HepG2 (cell line): Measurements from ENCODE around the gene DCC. TPM values are rescaled to one million over a fixed set of nuclear protein-coding genes. Genes with fewer than 3 reads are reported as not detected.

Source experiments
- ATAC-seq: fragments of 200-7000 bp; cut with Tn5 transposase; 3 replicates; pipeline ENCODE4 v1.9.1; 2020; ENCODE audit warnings: mild to moderate bottlenecking, moderate library complexity
- BruUV-seq: library from RNA; stranded (reverse); fragments of 400-500 nt; replicated peaks from 2 replicates; lab custom pipeline; 2021; lab: Mats Ljungman, UMichigan
- CTCF ChIA-PET: fragments of 300-600 bp; formaldehyde crosslinking; extraction: SDS; loops from one replicate; lab custom pipeline; 2021; ENCODE audit warnings: low total read pairs, inconsistent platforms, low intra/inter-chr PET ratio; lab: Yijun Ruan, JAX
- POLR2A ChIA-PET: fragments of 350-600 bp; sonication (Branson Sonifier 250); formaldehyde crosslinking; loops from one replicate; lab custom pipeline; 2020; ENCODE audit warnings: antibody characterized with exemption, inconsistent platforms; lab: Yijun Ruan, JAX
- DNase-seq: peaks from one replicate; pipeline ENCODE4 v3.0.0-alpha.2; 2015; ENCODE audit warnings: low spot score
- FAIRE-seq: peaks from 3 replicates; lab custom pipeline; 2011; peaks lifted over from hg19 to GRCh38; lab: Jason Lieb, UNC
- H2AFZ ChIP-seq: one replicate; pipeline ENCODE4 v1.6.1; 2011; ENCODE audit warnings: low read length, inconsistent platforms
- H3K27ac ChIP-seq: fragments of 300-600 bp; 3 replicates; pipeline ENCODE4 v1.8.0; 2011; ENCODE audit warnings: mixed run types, mild to moderate bottlenecking, mixed read lengths, low read length, inconsistent platforms; ENCODE audit not compliant: insufficient read depth; ENCODE audit errors: extremely low read length
- H3K27me3 ChIP-seq, 2 experiments: fragments of 200-600 bp in 1 of 2; 2 replicates in 1 of 2; 3 replicates in 1 of 2; pipeline versions ENCODE4 v1.6.0 to v1.8.0; 2011; ENCODE audit warnings: low read length in 2 of 2, mild to moderate bottlenecking in 2 of 2, moderate library complexity in 2 of 2, inconsistent platforms in 1 of 2; ENCODE audit not compliant: insufficient read depth in 2 of 2, control insufficient read depth in 1 of 2
- H3K36me3 ChIP-seq, 2 experiments: fragments of 200-600 bp in 1 of 2; replicated peaks in 1 of 2; 2 replicates in 1 of 2; 3 replicates in 1 of 2; pipeline versions ENCODE4 v1.5.1 to v1.8.0; 2011; ENCODE audit warnings: low read length in 2 of 2, inconsistent platforms in 1 of 2; ENCODE audit not compliant: insufficient read depth in 2 of 2, control insufficient read depth in 1 of 2
- H3K4me1 ChIP-seq: 2 replicates; pipeline ENCODE4 v1.5.1; 2012; ENCODE audit warnings: low read length, inconsistent platforms; ENCODE audit not compliant: insufficient read depth
- H3K4me2 ChIP-seq: 2 replicates; pipeline ENCODE4 v1.6.0; 2011; ENCODE audit warnings: low read depth, low read length, inconsistent platforms
- H3K4me3 ChIP-seq, 3 experiments: fragments of 200-600 bp in 1 of 3; sonication (generic), shearing (Covaris generic) in 1 of 3; replicated peaks in 1 of 3; 2 replicates each; pipeline ENCODE4 v1.5.1; 2011 to 2016; ENCODE audit warnings: low read length in 3 of 3, inconsistent platforms in 2 of 3, low read depth in 2 of 3, mild to moderate bottlenecking in 2 of 3, control low read depth in 1 of 3, mixed read lengths in 1 of 3; ENCODE audit not compliant: insufficient read depth in 1 of 3
- H3K79me2 ChIP-seq: one replicate; pipeline ENCODE4 v1.6.1; 2011; ENCODE audit warnings: low read length, inconsistent platforms; ENCODE audit not compliant: insufficient read depth
- H3K9ac ChIP-seq: 2 replicates; pipeline ENCODE4 v1.6.0; 2011; ENCODE audit warnings: mild to moderate bottlenecking, low read depth, low read length, inconsistent platforms; ENCODE audit not compliant: insufficient read depth
- H3K9me3 ChIP-seq: 2 replicates; pipeline ENCODE4 v1.5.1; 2012; ENCODE audit warnings: mild to moderate bottlenecking, low read length
- H4K20me1 ChIP-seq: 2 replicates; pipeline ENCODE4 v1.6.0; 2011; ENCODE audit warnings: inconsistent platforms, mild to moderate bottlenecking, low read length, moderate library complexity; ENCODE audit not compliant: insufficient read depth
- EP300 ChIP-seq, 3 experiments: sonication (generic) in 1 of 3; formaldehyde crosslinking in 1 of 3; IDR thresholded peaks; 2 replicates each; pipeline versions ENCODE4 v1.5.1 to v1.6.1; 2011 to 2020; ENCODE audit warnings: low read depth in 2 of 3, low read length in 2 of 3, borderline replicate concordance in 1 of 3, improper control_type of control experiment in 1 of 3, mild to moderate bottlenecking in 1 of 3, missing genetic modification reagents in 1 of 3, moderate library complexity in 1 of 3
- GMEB1 ChIP-seq: sonication (generic); formaldehyde crosslinking; IDR thresholded peaks from 2 replicates; pipeline ENCODE4 v1.5.1; 2020; ENCODE audit warnings: missing genetic modification reagents, mild to moderate bottlenecking, borderline replicate concordance
- HNF4A ChIP-seq: sonication (generic); formaldehyde crosslinking; IDR thresholded peaks from 2 replicates; pipeline ENCODE4 v1.4.0; 2020; ENCODE audit warnings: missing genetic modification reagents
- IRF2 ChIP-seq: IDR thresholded peaks from 2 replicates; pipeline ENCODE4 v1.6.1; 2018; ENCODE audit warnings: missing genetic modification reagents, missing compliant biosample characterization
- NFKB2 ChIP-seq: sonication (generic); formaldehyde crosslinking; IDR thresholded peaks from 2 replicates; pipeline ENCODE4 v1.4.0; 2020; ENCODE audit warnings: missing genetic modification reagents, borderline replicate concordance
- POLR2G ChIP-seq: fragments of 200-400 bp; formaldehyde crosslinking; IDR thresholded peaks from 2 replicates; pipeline ENCODE4 v1.6.1; 2018; ENCODE audit warnings: mild to moderate bottlenecking, low read depth, low read length, moderate library complexity
- RARG ChIP-seq: sonication (generic); formaldehyde crosslinking; IDR thresholded peaks from 2 replicates; pipeline ENCODE4 v1.4.0; 2020; ENCODE audit warnings: low read depth, mild to moderate bottlenecking, missing genetic modification reagents
- SNAPC5 ChIP-seq: sonication (generic); formaldehyde crosslinking; IDR thresholded peaks from 2 replicates; pipeline ENCODE4 v1.8.1; 2023; ENCODE audit warnings: mild to moderate bottlenecking, missing genetic modification reagents, borderline replicate concordance
- SRF ChIP-seq: IDR thresholded peaks from 2 replicates; pipeline ENCODE4 v1.6.1; 2011; ENCODE audit warnings: mild to moderate bottlenecking, low read depth, low read length, moderate library complexity
- ZNF451 ChIP-seq: sonication (generic); formaldehyde crosslinking; IDR thresholded peaks from 2 replicates; pipeline ENCODE4 v1.5.0; 2020; ENCODE audit warnings: mild to moderate bottlenecking, missing genetic modification reagents
- ZNF550 ChIP-seq: sonication (generic); formaldehyde crosslinking; IDR thresholded peaks from 2 replicates; pipeline ENCODE4 v1.4.0; 2020; ENCODE audit warnings: mild to moderate bottlenecking, missing genetic modification reagents, borderline replicate concordance
- ZNF629 ChIP-seq: sonication (generic); formaldehyde crosslinking; conservative IDR thresholded peaks from 2 replicates; pipeline ENCODE4 v1.5.0; 2020; ENCODE audit warnings: missing genetic modification reagents
- ZNF710 ChIP-seq: sonication (generic); formaldehyde crosslinking; IDR thresholded peaks from 2 replicates; pipeline ENCODE4 v1.5.0; 2020; ENCODE audit warnings: mild to moderate bottlenecking, missing genetic modification reagents, borderline replicate concordance
- WGBS: methylation state at CpG from one replicate; pipeline ENCODE4 v1.1.6; 2017; ENCODE audit warnings: low lambda C conversion rate; 5-methylcytosine and 5-hydroxymethylcytosine counted together
- in situ Hi-C: cut with HindIII; loops from 2 replicates; pipeline ENCODE4 v1.10.0; 2017; ENCODE audit warnings: low pct_unique_long_range_greater_than_20kb; ENCODE audit not compliant: extremely low pct_ligation_motif_present
- intact Hi-C: fragments of 100-400 bp; cut with micrococcal nuclease; formaldehyde crosslinking; loops from one replicate; pipeline ENCODE4 v1.10.0; 2022; ENCODE audit not compliant: unreplicated experiment
- polyA plus RNA-seq, 8 experiments: library from polyadenylated mRNA; depleted of rRNA in 3 of 8; stranded (reverse) in 7 of 8; unstranded in 1 of 8; fragments of >200 nt; fragmentation: Illumina TruSeq in 4 of 8; extraction: Trizol in 4 of 8; gene quantifications; 2 replicates each; pipeline versions ENCODE4 v1.2.1 to v1.2.3, GENCODE V29; 2011 to 2016; ENCODE audit warnings: low read depth in 4 of 8, missing spikeins in 1 of 8, mixed read lengths in 1 of 8; ENCODE audit not compliant: insufficient read depth in 1 of 8
- total RNA-seq, 5 experiments: library from RNA; depleted of rRNA; stranded (reverse); fragments of >200 nt; fragmentation: Illumina TruSeq; extraction: Trizol; gene quantifications; 2 replicates each; pipeline ENCODE4 v1.2.3, GENCODE V29; 2016; ENCODE audit warnings: low read depth in 1 of 5
- TF ChIP-seq, protein P1 (sequence below), 2 experiments: sonication (generic) in 1 of 2; formaldehyde crosslinking in 1 of 2; IDR thresholded peaks; 2 replicates each; pipeline versions ENCODE4 v1.6.1 to v1.9.0; 2014 to 2022; ENCODE audit warnings: antibody characterized with exemption in 1 of 2, borderline replicate concordance in 1 of 2, inconsistent platforms in 1 of 2, low read depth in 1 of 2, missing genetic modification reagents in 1 of 2

DCC gene
- total and polyA plus RNA-seq, 2 of the 13 experiments (the other 11 are each of a cell fraction or from before 2014, with no cell fraction given), result not detected

- intact Hi-C loops, result loop anchor here (10.0 kb wide), 1 partner anchor 352 kb away; no protein-coding TSS in a partner anchor
- no peaks in the 10 kb centered on the region for H3K36me3 ChIP-seq
- no peaks in the 10 kb centered on the region for H4K20me1 ChIP-seq
- FAIRE-seq, result no peak
- ChIA-PET POLR2A (no interaction called here), CTCF (no interaction called here)
- H3K79me2 ChIP-seq, result no peaks in the 10 kb centered on the region
- no peak overlapping the region for H3K27ac ChIP-seq
- ATAC-seq, result no peak
- H3K4me1 ChIP-seq, result no peaks in the 10 kb centered on the region
- no peak for DNase-seq
- in situ Hi-C loops, result no loop called here
- 2% methylated on average over 2 of the region's 2 CpGs for WGBS
- H3K4me3 ChIP-seq, result no peak overlapping the region
- no peak overlapping the region for H3K9ac ChIP-seq
- H3K9me3 ChIP-seq, result no peaks in the 10 kb centered on the region
- H2AFZ ChIP-seq, result no peak overlapping the region
- peaks cover 0 to 18% of the 10 kb centered on the region in 2 experiments; a peak in 2 of 5 replicates for H3K27me3 ChIP-seq
- BruUV-seq, result no TSS peak
- no peak overlapping the region for H3K4me2 ChIP-seq
- TF ChIP-seq GMEB1 (no peak), NFKB2 (CRISPR knock-in tag) (no peak), HNF4A (CRISPR knock-in tag) (no peak), EP300 (IDR thresholded peaks at IDR 0.05; ENCODE audit: low read depth in 2 of 2, low read length in 2 of 2) (no peak), EP300 (CRISPR knock-in tag; IDR thresholded peaks at IDR 0.05; ENCODE audit: borderline replicate concordance) (no peak), ZNF710 (CRISPR knock-in tag) (no peak), SRF (no peak), IRF2 (CRISPR knock-in tag) (no peak), ZNF629 (CRISPR knock-in tag) (no peak), ZNF451 (CRISPR knock-in tag) (no peak), SNAPC5 (CRISPR knock-in tag) (no peak), ZNF550 (CRISPR knock-in tag) (no peak), RARG (CRISPR knock-in tag) (no peak), POLR2G (no peak)
- TF ChIP-seq, protein P1, sequence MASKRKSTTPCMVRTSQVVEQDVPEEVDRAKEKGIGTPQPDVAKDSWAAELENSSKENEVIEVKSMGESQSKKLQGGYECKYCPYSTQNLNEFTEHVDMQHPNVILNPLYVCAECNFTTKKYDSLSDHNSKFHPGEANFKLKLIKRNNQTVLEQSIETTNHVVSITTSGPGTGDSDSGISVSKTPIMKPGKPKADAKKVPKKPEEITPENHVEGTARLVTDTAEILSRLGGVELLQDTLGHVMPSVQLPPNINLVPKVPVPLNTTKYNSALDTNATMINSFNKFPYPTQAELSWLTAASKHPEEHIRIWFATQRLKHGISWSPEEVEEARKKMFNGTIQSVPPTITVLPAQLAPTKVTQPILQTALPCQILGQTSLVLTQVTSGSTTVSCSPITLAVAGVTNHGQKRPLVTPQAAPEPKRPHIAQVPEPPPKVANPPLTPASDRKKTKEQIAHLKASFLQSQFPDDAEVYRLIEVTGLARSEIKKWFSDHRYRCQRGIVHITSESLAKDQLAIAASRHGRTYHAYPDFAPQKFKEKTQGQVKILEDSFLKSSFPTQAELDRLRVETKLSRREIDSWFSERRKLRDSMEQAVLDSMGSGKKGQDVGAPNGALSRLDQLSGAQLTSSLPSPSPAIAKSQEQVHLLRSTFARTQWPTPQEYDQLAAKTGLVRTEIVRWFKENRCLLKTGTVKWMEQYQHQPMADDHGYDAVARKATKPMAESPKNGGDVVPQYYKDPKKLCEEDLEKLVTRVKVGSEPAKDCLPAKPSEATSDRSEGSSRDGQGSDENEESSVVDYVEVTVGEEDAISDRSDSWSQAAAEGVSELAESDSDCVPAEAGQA (IDR thresholded peaks at IDR 0.05; ENCODE audit: low read depth), result no peak
- TF ChIP-seq, protein P1 (CRISPR knock-in tag; IDR thresholded peaks at IDR 0.05; ENCODE audit: borderline replicate concordance), result no peak
Observed at GRCh38 chr18:52343138-52343537, 3.1 kb downstream of the DCC start.
